Muscle layer of colon (tissue), 2 donors: ENCODE measurements around the gene GNGT2.

Source experiments
- H3K27ac ChIP-seq: one replicate; pipeline ENCODE4 v1.7.0; 2013; ENCODE audit warnings: low read depth, mild to moderate bottlenecking, low read length, moderate library complexity
- H3K27me3 ChIP-seq, 2 donors: one replicate each; pipeline ENCODE4 v1.7.0; 2013; ENCODE audit warnings: low read length in 2 of 2, mild to moderate bottlenecking in 2 of 2; ENCODE audit not compliant: insufficient read depth in 2 of 2, control insufficient read depth in 1 of 2
- H3K36me3 ChIP-seq: one replicate; pipeline ENCODE4 v1.7.0; 2013; ENCODE audit warnings: mild to moderate bottlenecking, low read length; ENCODE audit not compliant: insufficient read depth
- H3K4me1 ChIP-seq: one replicate; pipeline ENCODE4 v1.7.0; 2013; ENCODE audit warnings: mild to moderate bottlenecking, low read length; ENCODE audit not compliant: insufficient read depth
- H3K4me3 ChIP-seq, 2 donors: one replicate each; pipeline ENCODE4 v1.7.0; 2013; ENCODE audit warnings: low read length in 2 of 2, low read depth in 1 of 2, mild to moderate bottlenecking in 1 of 2, moderate library complexity in 1 of 2
- H3K9ac ChIP-seq: one replicate; pipeline ENCODE4 v1.7.0; 2013; ENCODE audit warnings: low read length
- H3K9me3 ChIP-seq: one replicate; pipeline ENCODE4 v1.7.0; 2013; ENCODE audit warnings: mild to moderate bottlenecking, low read length
- donor health status: abdominal sarcoma.
- donor health status: Adenocarcinoma of cecum.

GNGT2 gene

GRCh38 chr17:49241692-49242397 is 31.5 kb upstream of the GNGT2 start:
- no peaks in the 10 kb centered on the region for H3K4me1 ChIP-seq
- no peak overlapping the region for H3K9ac ChIP-seq
- H3K27ac ChIP-seq, result no peak overlapping the region
- no peak overlapping the region for H3K4me3 ChIP-seq
- no peaks in the 10 kb centered on the region for H3K36me3 ChIP-seq
- H3K27me3 ChIP-seq, result no peaks in the 10 kb centered on the region
- no peaks in the 10 kb centered on the region for H3K9me3 ChIP-seq

GRCh38 chr17:49241040-49241439 is 30.7 kb upstream of the GNGT2 start:
- H3K4me1 ChIP-seq, result no peaks in the 10 kb centered on the region
- H3K27me3 ChIP-seq, result no peaks in the 10 kb centered on the region
- no peak overlapping the region for H3K4me3 ChIP-seq
- H3K36me3 ChIP-seq, result no peaks in the 10 kb centered on the region
- no peak overlapping the region for H3K27ac ChIP-seq
- H3K9me3 ChIP-seq, result no peaks in the 10 kb centered on the region
- no peak overlapping the region for H3K9ac ChIP-seq

- no peaks in the 10 kb centered on the region for H3K9me3 ChIP-seq
- no peaks in the 10 kb centered on the region for H3K36me3 ChIP-seq
- no peak overlapping the region for H3K27ac ChIP-seq
- no peak overlapping the region for H3K9ac ChIP-seq
- H3K4me3 ChIP-seq, result no peak overlapping the region
- H3K27me3 ChIP-seq, result no peaks in the 10 kb centered on the region
- H3K4me1 ChIP-seq, result no peaks in the 10 kb centered on the region
Measured at GRCh38 chr17:49240619-49241018, 30.2 kb upstream of the GNGT2 start.

GRCh38 chr17:49239963-49240362 is 29.6 kb upstream of the GNGT2 start:
- H3K4me3 ChIP-seq, result no peak overlapping the region
- H3K9ac ChIP-seq, result no peak overlapping the region
- H3K4me1 ChIP-seq, result no peaks in the 10 kb centered on the region
- H3K36me3 ChIP-seq, result no peaks in the 10 kb centered on the region
- no peaks in the 10 kb centered on the region for H3K27me3 ChIP-seq
- H3K9me3 ChIP-seq, result no peaks in the 10 kb centered on the region
- H3K27ac ChIP-seq, result no peak overlapping the region

- no peak overlapping the region for H3K4me3 ChIP-seq
- H3K36me3 ChIP-seq, result no peaks in the 10 kb centered on the region
- H3K9ac ChIP-seq, result no peak overlapping the region
- no peaks in the 10 kb centered on the region for H3K9me3 ChIP-seq
- no peaks in the 10 kb centered on the region for H3K27me3 ChIP-seq
- H3K4me1 ChIP-seq, result no peaks in the 10 kb centered on the region
- H3K27ac ChIP-seq, result no peak overlapping the region
Measured at GRCh38 chr17:49235896-49236295, 25.5 kb upstream of the GNGT2 start.

GRCh38 chr17:49234509-49235080 is 24.2 kb upstream of the GNGT2 start:
- Histone ChIP-seq H3K9me3 (no peaks in the 10 kb centered on the region), H3K4me1 (peaks cover 3% of the 10 kb centered on the region), H3K4me3 (no peak overlapping the region), H3K27ac (no peak overlapping the region), H3K9ac (no peak overlapping the region), H3K36me3 (no peaks in the 10 kb centered on the region), H3K27me3 (peaks cover under 1 to 3% of the 10 kb centered on the region in 2 donors)

GRCh38 chr17:49231563-49231894 is 21.2 kb upstream of the GNGT2 start:
- peak overlapping the region in 1 of 2 donors; percentile 67 for H3K4me3 ChIP-seq
- H3K27ac ChIP-seq, result no peak overlapping the region
- H3K27me3 ChIP-seq, result peaks cover 8 to 18% of the 10 kb centered on the region in 2 donors

GRCh38 chr17:49230636-49231562 is 20.5 kb upstream of the GNGT2 start, which contains the start of gene PHOSPHO1:
TSS of gene PHOSPHO1 (minus strand) at chr17:49230787. CDS start at chr17:49226691, 4,096 bp downstream.
- no peak within 1 kb of the TSS for H3K27ac ChIP-seq
- H3K4me1 ChIP-seq, result peaks cover 6% of the 10 kb centered on the region
- peak within 1 kb of the TSS; percentile 67 to 87 for H3K4me3 ChIP-seq
- peaks cover 14 to 24% of the 10 kb centered on the region in 2 donors for H3K27me3 ChIP-seq
- no peaks in the 10 kb centered on the region for H3K36me3 ChIP-seq
- peak within 1 kb of the TSS; percentile 30 for H3K9ac ChIP-seq
- H3K9me3 ChIP-seq, result no peaks in the 10 kb centered on the region

More at GRCh38 chr17:49231563-49231894, 21.2 kb upstream of the GNGT2 start:
- Histone ChIP-seq H3K9me3 (no peaks in the 10 kb centered on the region), H3K9ac (no peak overlapping the region), H3K36me3 (no peaks in the 10 kb centered on the region), H3K4me1 (peaks cover 6% of the 10 kb centered on the region)

GRCh38 chr17:49229805-49230600 is 19.6 kb upstream of the GNGT2 start:
- Histone ChIP-seq H3K4me1 (peaks cover 6% of the 10 kb centered on the region), H3K9ac (no peak overlapping the region), H3K36me3 (no peaks in the 10 kb centered on the region), H3K27me3 (peaks cover 23 to 33% of the 10 kb centered on the region in 2 donors), H3K4me3 (peak overlapping the region; percentile 67 to 87), H3K9me3 (no peaks in the 10 kb centered on the region), H3K27ac (no peak overlapping the region)

- Histone ChIP-seq H3K4me3 (no peak overlapping the region), H3K27ac (no peak overlapping the region)
Measured at GRCh38 chr17:49229076-49229804, 18.9 kb upstream of the GNGT2 start.

More at GRCh38 chr17:49229076-49229804, 18.9 kb upstream of the GNGT2 start:
- Histone ChIP-seq H3K4me1 (peaks cover 7% of the 10 kb centered on the region), H3K9me3 (no peaks in the 10 kb centered on the region), H3K9ac (no peak overlapping the region), H3K36me3 (no peaks in the 10 kb centered on the region), H3K27me3 (peaks cover 28 to 40% of the 10 kb centered on the region in 2 donors)
